SU-DHL-6 (cell line): ENCODE measurements around the gene NTRK3.

Experiments
- H2AFZ ChIP-seq: fragments of 200-600 bp; sonication (generic); 2 replicates; pipeline ENCODE4 v1.6.1; 2014; ENCODE audit warnings: low read depth, mild to moderate bottlenecking, moderate library complexity, mixed read lengths, antibody characterized with exemption, low read length; ENCODE audit not compliant: severe bottlenecking
- H3F3A ChIP-seq: fragments of 200-600 bp; shearing (Covaris generic); 2 replicates; pipeline ENCODE4 v1.6.0; 2016; ENCODE audit warnings: antibody characterized with exemption, mild to moderate bottlenecking; ENCODE audit not compliant: insufficient read depth
- H3K27ac ChIP-seq: fragments of 200-600 bp; sonication (generic); 2 replicates; pipeline ENCODE4 v1.5.1; 2016; ENCODE audit warnings: low read depth, mild to moderate bottlenecking, low read length, moderate library complexity, mixed read lengths
- H3K27me3 ChIP-seq: fragments of 200-600 bp; sonication (generic), shearing (Covaris generic); 2 replicates; pipeline ENCODE4 v1.6.0; 2014; ENCODE audit warnings: mild to moderate bottlenecking, low read length
- H3K36me3 ChIP-seq: fragments of 200-600 bp; sonication (generic); 2 replicates; pipeline ENCODE4 v1.6.1; 2014; ENCODE audit warnings: mild to moderate bottlenecking, low read length, mixed read lengths
- H3K4me2 ChIP-seq: fragments of 300-600, 200-600 bp; shearing (Covaris generic), sonication (generic); 2 replicates; pipeline ENCODE4 v1.6.0; 2014; ENCODE audit warnings: low read length, low read depth, mild to moderate bottlenecking; ENCODE audit not compliant: poor library complexity, severe bottlenecking
- H3K4me3 ChIP-seq: fragments of 200-600 bp; sonication (generic); 2 replicates; pipeline ENCODE4 v1.5.1; 2014; ENCODE audit warnings: antibody characterized with exemption, low read length, mild to moderate bottlenecking, mixed read lengths; ENCODE audit not compliant: insufficient read depth, poor library complexity, severe bottlenecking
- H3K79me2 ChIP-seq: fragments of 200-600 bp; sonication (generic); 2 replicates; pipeline ENCODE4 v1.6.1; 2014; ENCODE audit warnings: mild to moderate bottlenecking, low read length, moderate library complexity; ENCODE audit not compliant: insufficient read depth
- H3K9ac ChIP-seq: fragments of 200-600 bp; sonication (generic); 2 replicates; pipeline ENCODE4 v1.7.0; 2014; ENCODE audit warnings: mild to moderate bottlenecking, low read length
- H3K9me2 ChIP-seq: fragments of 200-600 bp; sonication (generic); replicated peaks from 2 replicates; pipeline ENCODE4 v1.6.1; 2014; ENCODE audit warnings: low read length; ENCODE audit not compliant: insufficient read depth
- H3K9me3 ChIP-seq: fragments of 200-600 bp; sonication (generic); 2 replicates; pipeline ENCODE4 v1.6.1; 2014; ENCODE audit warnings: low read length, mixed read lengths; ENCODE audit not compliant: insufficient read depth
- H4K20me1 ChIP-seq: fragments of 200-600 bp; sonication (generic); 2 replicates; pipeline ENCODE4 v1.6.1; 2014; ENCODE audit warnings: low read depth, mild to moderate bottlenecking, antibody characterized with exemption, low read length, moderate library complexity, mixed read lengths
- CTCF ChIP-seq: fragments of 200-600 bp; sonication (generic); IDR thresholded peaks from one replicate; pipeline ENCODE4 v1.5.1; 2017; ENCODE audit warnings: antibody characterized with exemption, mild to moderate bottlenecking, low read length, moderate library complexity; ENCODE audit not compliant: insufficient read depth, poor library complexity, severe bottlenecking
- EZH2phosphoT487 ChIP-seq: fragments of 200-600 bp; sonication (generic), shearing (Covaris generic); conservative IDR thresholded peaks from 2 replicates; pipeline ENCODE4 v1.6.1; 2018; ENCODE audit warnings: mild to moderate bottlenecking, antibody characterized with exemption, low read length, moderate library complexity, mixed read lengths

Gene NTRK3

GRCh38 chr15:88190232-88190631 lies 66.3 kb downstream of the NTRK3 start:
- Histone ChIP-seq H4K20me1 (no peaks in the 10 kb centered on the region), H3K9me3 (no peaks in the 10 kb centered on the region), H2AFZ (no peak overlapping the region), H3K9ac (no peak overlapping the region), H3K27ac (no peak overlapping the region), H3K36me3 (no peaks in the 10 kb centered on the region), H3K4me3 (no peak overlapping the region), H3K27me3 (no peaks in the 10 kb centered on the region), H3K79me2 (no peaks in the 10 kb centered on the region), H3K4me2 (no peak overlapping the region), H3F3A (no peaks in the 10 kb centered on the region), H3K9me2 (no peaks in the 10 kb centered on the region)
- TF ChIP-seq EZH2phosphoT487 (no peak), CTCF (no peak)

- H3K36me3 ChIP-seq = no peaks in the 10 kb centered on the region
- no peaks in the 10 kb centered on the region for H3K9me3 ChIP-seq
- no peaks in the 10 kb centered on the region for H3F3A ChIP-seq
- H3K27ac ChIP-seq = no peak overlapping the region
- H3K79me2 ChIP-seq = no peaks in the 10 kb centered on the region
- H3K4me3 ChIP-seq = no peak overlapping the region
- TF ChIP-seq CTCF (no peak), EZH2phosphoT487 (no peak)
- no peak overlapping the region for H2AFZ ChIP-seq
- no peaks in the 10 kb centered on the region for H3K27me3 ChIP-seq
- no peak overlapping the region for H3K9ac ChIP-seq
- no peak overlapping the region for H3K4me2 ChIP-seq
- H4K20me1 ChIP-seq = no peaks in the 10 kb centered on the region
- H3K9me2 ChIP-seq = no peaks in the 10 kb centered on the region
Observed at GRCh38 chr15:88188300-88188699, 68.2 kb downstream of the NTRK3 start.

- Histone ChIP-seq H4K20me1 (no peaks in the 10 kb centered on the region), H3K4me3 (no peak overlapping the region), H3K9ac (no peak overlapping the region), H3K36me3 (no peaks in the 10 kb centered on the region), H3K9me2 (no peaks in the 10 kb centered on the region), H2AFZ (no peak overlapping the region), H3K79me2 (no peaks in the 10 kb centered on the region), H3F3A (no peaks in the 10 kb centered on the region), H3K9me3 (no peaks in the 10 kb centered on the region), H3K4me2 (no peak overlapping the region), H3K27ac (no peak overlapping the region), H3K27me3 (no peaks in the 10 kb centered on the region)
- TF ChIP-seq EZH2phosphoT487 (no peak), CTCF (no peak)
Observed at GRCh38 chr15:88187195-88187594, 69.3 kb downstream of the NTRK3 start.
